H1 (cell line): ENCODE measurements around the gene IQGAP3. TPM values are rescaled to one million over a fixed set of nuclear protein-coding genes. Genes with fewer than 3 reads are reported as not detected.

Experiments
- CTCF ChIA-PET: fragments of 300-600 bp; sonication (Branson Sonifier 250); formaldehyde crosslinking; loops from one replicate; lab custom pipeline; 2021; ENCODE audit not compliant: partially characterized antibody; lab: Charles Lee
- POLR2A ChIA-PET: fragments of 300-600 bp; sonication (Branson Sonifier 250); formaldehyde crosslinking; loops from one replicate; lab custom pipeline; 2021; ENCODE audit warnings: inconsistent platforms; ENCODE audit not compliant: partially characterized antibody; lab: Charles Lee
- DNase-seq, 2 experiments: peaks; one replicate each; pipeline versions ENCODE4 v3.0.0 to v3.0.0-alpha.2; 2010 to 2022; ENCODE audit warnings: low spot score in 2 of 2, low read depth in 1 of 2, mixed read lengths in 1 of 2
- FAIRE-seq: peaks from 2 replicates; lab custom pipeline; 2011; peaks lifted over from hg19 to GRCh38; lab: Jason Lieb, UNC
- H2AFZ ChIP-seq: 2 replicates; pipeline ENCODE4 v1.8.1; 2012; ENCODE audit warnings: low read length, inconsistent platforms
- H2AK5ac ChIP-seq: 2 replicates; pipeline ENCODE4 v1.6.1; 2013; ENCODE audit warnings: low read depth, low read length
- H2BK120ac ChIP-seq: replicated peaks from 2 replicates; pipeline ENCODE3; 2013; ENCODE audit warnings: low read depth, low read length, inconsistent platforms
- H2BK12ac ChIP-seq: 2 replicates; pipeline ENCODE4 v1.6.1; 2013; ENCODE audit warnings: low read depth, low read length
- H2BK15ac ChIP-seq: 2 replicates; pipeline ENCODE4 v1.6.1; 2013; ENCODE audit warnings: low read length
- H2BK20ac ChIP-seq: 2 replicates; pipeline ENCODE4 v1.6.1; 2013; ENCODE audit warnings: low read length
- H2BK5ac ChIP-seq: 2 replicates; pipeline ENCODE4 v1.6.1; 2013; ENCODE audit warnings: low read depth, low read length
- H3K14ac ChIP-seq: 2 replicates; pipeline ENCODE4 v1.6.1; 2013; ENCODE audit warnings: inconsistent platforms; ENCODE audit not compliant: insufficient read length
- H3K18ac ChIP-seq: 2 replicates; pipeline ENCODE4 v1.6.1; 2013; ENCODE audit warnings: low read length; ENCODE audit errors: extremely low read depth
- H3K23ac ChIP-seq: 2 replicates; pipeline ENCODE4 v1.6.1; 2013; ENCODE audit warnings: inconsistent platforms; ENCODE audit not compliant: insufficient read length
- H3K23me2 ChIP-seq: 2 replicates; pipeline ENCODE4 v1.6.1; 2013; ENCODE audit warnings: low read depth, low read length
- H3K27ac ChIP-seq: 2 replicates; pipeline ENCODE4 v1.6.1; 2011; ENCODE audit warnings: low read depth, low read length, inconsistent platforms
- H3K27me3 ChIP-seq, 4 experiments: replicated peaks in 1 of 4; 1 replicate in 1 of 4; 2 replicates in 3 of 4; pipeline versions ENCODE4 v1.6.1 to v1.8.1; 2011 to 2013; ENCODE audit warnings: low read length in 3 of 4, mild to moderate bottlenecking in 3 of 4, inconsistent platforms in 2 of 4, mixed read lengths in 2 of 4, moderate library complexity in 1 of 4; ENCODE audit not compliant: control insufficient read depth in 3 of 4, insufficient read depth in 3 of 4; ENCODE audit errors: extremely low read depth in 1 of 4
- H3K36me3 ChIP-seq, 4 experiments: 2 replicates each; pipeline versions ENCODE4 v1.6.1 to v1.8.1; 2011 to 2013; ENCODE audit warnings: mild to moderate bottlenecking in 4 of 4, low read length in 3 of 4, moderate library complexity in 2 of 4, control low read depth in 1 of 4, inconsistent platforms in 1 of 4; ENCODE audit not compliant: insufficient read depth in 4 of 4, control insufficient read depth in 2 of 4
- H3K4ac ChIP-seq: replicated peaks from 2 replicates; pipeline ENCODE3; 2013; ENCODE audit warnings: low read length, low read depth, mixed read lengths, inconsistent platforms; ENCODE audit not compliant: insufficient read length
- H3K4me1 ChIP-seq, 4 experiments: replicated peaks in 1 of 4; 1 replicate in 1 of 4; 2 replicates in 3 of 4; pipeline versions ENCODE4 v1.6.1 to v1.8.1; 2011 to 2013; ENCODE audit warnings: low read length in 3 of 4, inconsistent platforms in 2 of 4, mixed read lengths in 1 of 4; ENCODE audit not compliant: insufficient read depth in 4 of 4, control insufficient read depth in 3 of 4
- H3K4me2 ChIP-seq, 2 experiments: 2 replicates each; pipeline versions ENCODE4 v1.6.1 to v1.8.1; 2011 to 2013; ENCODE audit warnings: low read depth in 2 of 2, low read length in 2 of 2, control low read depth in 1 of 2, inconsistent platforms in 1 of 2, mild to moderate bottlenecking in 1 of 2; ENCODE audit not compliant: insufficient read depth in 1 of 2
- H3K4me3 ChIP-seq, 4 experiments: fragments of 200-600, 300-600 bp in 1 of 4; sonication (generic), shearing (Covaris generic), sonication (Bioruptor Twin) in 1 of 4; 2 replicates each; pipeline versions ENCODE4 v1.5.1 to v1.8.1; 2011 to 2016; ENCODE audit warnings: low read length in 4 of 4, low read depth in 3 of 4, control low read depth in 2 of 4, inconsistent platforms in 2 of 4, mild to moderate bottlenecking in 2 of 4, mixed read lengths in 1 of 4, moderate library complexity in 1 of 4; ENCODE audit not compliant: insufficient read depth in 2 of 4; ENCODE audit errors: extremely low read depth in 1 of 4
- H3K56ac ChIP-seq: replicated peaks from 2 replicates; pipeline ENCODE3; 2013; ENCODE audit warnings: low read depth, mild to moderate bottlenecking, mixed read lengths, low read length, inconsistent platforms; ENCODE audit not compliant: insufficient read length
- H3K79me1 ChIP-seq: 2 replicates; pipeline ENCODE4 v1.6.1; 2013; ENCODE audit warnings: low read depth, low read length, control low read depth
- H3K79me2 ChIP-seq, 2 experiments: 2 replicates each; pipeline versions ENCODE4 v1.6.1 to v1.8.1; 2012 to 2013; ENCODE audit warnings: low read length in 2 of 2, mild to moderate bottlenecking in 2 of 2, inconsistent platforms in 1 of 2; ENCODE audit not compliant: insufficient read depth in 2 of 2, control insufficient read depth in 1 of 2
- H3K9ac ChIP-seq, 4 experiments: replicated peaks in 1 of 4; 1 replicate in 1 of 4; 2 replicates in 3 of 4; pipeline versions ENCODE4 v1.6.1 to v1.8.1; 2011 to 2013; ENCODE audit warnings: low read depth in 3 of 4, low read length in 3 of 4, control low read depth in 2 of 4, mild to moderate bottlenecking in 2 of 4, moderate library complexity in 2 of 4, inconsistent platforms in 1 of 4; ENCODE audit errors: extremely low read depth in 1 of 4
- H3K9me3 ChIP-seq, 2 experiments: 2 replicates each; pipeline versions ENCODE4 v1.6.1 to v1.8.1; 2012 to 2013; ENCODE audit warnings: mild to moderate bottlenecking in 2 of 2, moderate library complexity in 2 of 2, control low read depth in 1 of 2, inconsistent platforms in 1 of 2, low read depth in 1 of 2, low read length in 1 of 2, mixed read lengths in 1 of 2; ENCODE audit not compliant: insufficient read depth in 2 of 2
- H4K20me1 ChIP-seq, 2 experiments: replicated peaks in 1 of 2; 2 replicates each; pipeline versions ENCODE3 to v1.8.1; 2011 to 2013; ENCODE audit warnings: inconsistent platforms in 2 of 2, low read length in 2 of 2, mild to moderate bottlenecking in 1 of 2; ENCODE audit not compliant: insufficient read depth in 2 of 2, control insufficient read depth in 1 of 2
- H4K5ac ChIP-seq: 2 replicates; pipeline ENCODE4 v1.6.1; 2013; ENCODE audit warnings: low read length, low read depth, mixed read lengths, inconsistent platforms; ENCODE audit not compliant: insufficient read length
- H4K8ac ChIP-seq: 2 replicates; pipeline ENCODE4 v1.8.0; 2013; ENCODE audit warnings: mild to moderate bottlenecking, moderate library complexity, low read length, inconsistent platforms; ENCODE audit not compliant: insufficient read depth; ENCODE audit errors: extremely low read depth
- H4K91ac ChIP-seq: replicated peaks from 2 replicates; pipeline ENCODE3; 2013; ENCODE audit warnings: low read length, mixed read lengths, inconsistent platforms; ENCODE audit not compliant: insufficient read length
- KDM4A ChIP-seq: IDR thresholded peaks from one replicate; pipeline ENCODE4 v1.7.1; 2012; ENCODE audit warnings: low read depth, mild to moderate bottlenecking, moderate library complexity, low read length, inconsistent platforms; ENCODE audit not compliant: severe bottlenecking
- WGBS, 2 experiments: shearing (Covaris generic) in 1 of 2; methylation state at CpG; one replicate each; pipeline versions ENCODE4 v1.1.6 to v1.1.7; 2013 to 2015; ENCODE audit warnings: low lambda C conversion rate in 2 of 2, mixed read lengths in 2 of 2, inconsistent platforms in 1 of 2, low coverage in 1 of 2, missing lambda C conversion rate in 1 of 2; ENCODE audit not compliant: insufficient replicate concordance in 2 of 2, insufficient coverage in 1 of 2, insufficient read length in 1 of 2; ENCODE audit errors: extremely low coverage in 1 of 2, missing lambda C conversion rate in 1 of 2; 5-methylcytosine and 5-hydroxymethylcytosine counted together
- polyA plus RNA-seq, 7 experiments: library from polyadenylated mRNA; depleted of rRNA in 3 of 7; stranded (reverse) in 5 of 7; unstranded in 2 of 7; fragments of >200 nt in 5 of 7; fragments of 200-250 nt in 2 of 7; gene quantifications; 1 replicate in 5 of 7; 2 replicates in 1 of 7; 4 replicates in 1 of 7; pipeline versions ENCODE4 v1.2.1 to v1.2.3, GENCODE V29; 2011 to 2013; ENCODE audit warnings: missing spikeins in 2 of 7, mixed read lengths in 2 of 7
- total RNA-seq: library from RNA; stranded (reverse); fragmentation: NEBNext Ultra II Directional; extraction: Animal tissue kit (Norgen Biotek cat#: 25700); gene quantifications from 2 replicates; pipeline ENCODE4 v1.2.1, GENCODE V29; 2021

Gene IQGAP3
- total and polyA plus RNA-seq, 2 of the 8 experiments (the other 6 are each of a cell fraction or from before 2014, with no cell fraction given): 14.6 to 22.3 TPM

GRCh38 chr1:156492013-156492590, 80.3 kb downstream of the IQGAP3 start:
- Histone ChIP-seq H3K56ac (no peak overlapping the region), H2BK120ac (no peak overlapping the region), H2BK12ac (no peak overlapping the region; the same call in 1 of the 2 replicates), H2BK15ac (peak overlapping the region; percentile 53), H4K8ac (no peak overlapping the region), H2AFZ (no peak overlapping the region), H2AK5ac (peak overlapping the region; percentile 7; the same call in 1 of the 2 replicates), H3K23ac (no peak overlapping the region), H3K4me2 (peak overlapping the region in 1 of 2 experiments; percentile 79; a peak in 1 of 4 replicates), H3K23me2 (no peaks in the 10 kb centered on the region; the same call in 1 of the 2 replicates), H4K91ac (no peak overlapping the region), H3K9me3 (no peaks in the 10 kb centered on the region), H3K4me3 (no peak overlapping the region), H3K4me1 (peaks cover 19 to 59% (median 39%) of the 10 kb centered on the region in 4 experiments), H3K9ac (no peak overlapping the region), H3K4ac (no peak overlapping the region), H3K18ac (no peak overlapping the region), H3K27me3 (no peaks in the 10 kb centered on the region), H4K20me1 (peaks cover 2 to 18% of the 10 kb centered on the region in 2 experiments), H3K79me1 (peaks cover 35% of the 10 kb centered on the region), H2BK5ac (no peak overlapping the region), H2BK20ac (0 out of 2 replicates have a peak overlapping the region, but pooled peaks have one; percentile 77), H3K14ac (no peak overlapping the region), H3K27ac (no peak overlapping the region), H3K79me2 (peaks cover 2 to 90% of the 10 kb centered on the region in 2 experiments; a peak in 3 of 4 replicates), H4K5ac (no peak overlapping the region), H3K36me3 (no peaks in the 10 kb centered on the region)
- POLR2A ChIA-PET: interaction anchor here (0.9 to 16.1 kb wide), 4 partner anchors 10 to 99 kb away, joined by 3 to 166 read pairs (median 4); partner anchors contain the start of genes MEF2D and NAXE
- CTCF ChIA-PET: interaction anchor here (2.4 to 17.4 kb wide), 5 partner anchors 9 to 36 kb away, joined by 13 to 236 read pairs (median 23); partner anchors contain the start of gene MEF2D
- TF ChIP-seq KDM4A: no peak
- WGBS, 2 experiments: 78% methylated on average over 6 of the region's 6 CpGs; no CpG with 5 or more reads in 1 of the 2 experiments
- FAIRE-seq (no peak), DNase-seq (no peak)
